HG03565 (cell line): Measurements from ENCODE around the gene KIZ.
"Not testable (repeated sequence)": the region's sequence is repeated elsewhere in the genome, so short reads cannot be mapped to it uniquely, and the experiment has no call there.

Experiments used
- ATAC-seq: cut with Tn5 transposase; IDR thresholded peaks from one replicate; pipeline ENCODE4 v1.9.1; 2021; ENCODE audit warnings: mild to moderate bottlenecking, moderate library complexity; ENCODE audit not compliant: unreplicated experiment

The KIZ gene

GRCh38 chr20:21225215-21225947 is 99.5 kb downstream of the KIZ start:
- no peak for ATAC-seq

DNA sequence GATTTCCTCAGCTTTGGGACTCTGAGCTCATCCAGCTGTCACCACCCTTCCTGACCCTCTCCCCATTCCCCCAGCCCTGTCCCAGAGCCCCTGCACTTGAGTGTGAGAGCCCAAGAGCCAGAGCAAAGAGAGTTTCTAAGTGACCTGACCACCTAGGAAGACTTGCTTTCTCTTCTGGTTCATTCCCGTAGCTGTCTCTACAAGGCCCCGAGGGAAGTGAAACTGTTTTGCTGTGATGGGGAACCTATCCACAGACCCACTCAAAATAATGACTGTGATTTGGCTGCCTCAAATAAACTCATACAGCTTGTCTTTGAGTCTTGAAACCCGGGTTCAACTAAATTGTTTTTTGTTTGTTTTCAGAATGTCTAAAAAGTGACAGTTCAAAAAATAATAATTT is 102.6 kb downstream of the KIZ start:
- peak; percentile 89 for ATAC-seq

DNA sequence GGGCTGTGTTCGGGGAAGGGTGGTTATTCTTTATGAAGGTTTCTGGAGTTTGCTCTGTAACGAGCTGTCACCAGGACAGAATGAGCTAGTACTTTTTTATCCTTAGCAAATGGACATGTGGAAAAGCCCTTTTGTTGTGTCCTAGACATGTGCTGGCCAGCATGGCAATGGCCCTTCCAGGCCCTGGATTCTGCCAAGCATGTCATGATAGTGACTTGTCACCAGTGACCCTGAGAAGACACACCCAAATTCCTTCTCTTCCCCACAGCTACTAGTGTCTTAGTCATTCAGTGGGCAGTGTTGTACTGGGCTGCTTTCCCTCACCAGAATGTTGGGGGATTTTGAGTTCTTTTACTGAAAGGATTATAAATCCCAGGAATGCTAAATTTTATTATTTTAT is 103.3 kb downstream of the KIZ start:
- no peak for ATAC-seq

GRCh38 chr20:21230220-21230619 is 104.3 kb downstream of the KIZ start:
- no peak for ATAC-seq

- no peak for ATAC-seq
Observed at GRCh38 chr20:21230686-21231085, 104.8 kb downstream of the KIZ start.

DNA sequence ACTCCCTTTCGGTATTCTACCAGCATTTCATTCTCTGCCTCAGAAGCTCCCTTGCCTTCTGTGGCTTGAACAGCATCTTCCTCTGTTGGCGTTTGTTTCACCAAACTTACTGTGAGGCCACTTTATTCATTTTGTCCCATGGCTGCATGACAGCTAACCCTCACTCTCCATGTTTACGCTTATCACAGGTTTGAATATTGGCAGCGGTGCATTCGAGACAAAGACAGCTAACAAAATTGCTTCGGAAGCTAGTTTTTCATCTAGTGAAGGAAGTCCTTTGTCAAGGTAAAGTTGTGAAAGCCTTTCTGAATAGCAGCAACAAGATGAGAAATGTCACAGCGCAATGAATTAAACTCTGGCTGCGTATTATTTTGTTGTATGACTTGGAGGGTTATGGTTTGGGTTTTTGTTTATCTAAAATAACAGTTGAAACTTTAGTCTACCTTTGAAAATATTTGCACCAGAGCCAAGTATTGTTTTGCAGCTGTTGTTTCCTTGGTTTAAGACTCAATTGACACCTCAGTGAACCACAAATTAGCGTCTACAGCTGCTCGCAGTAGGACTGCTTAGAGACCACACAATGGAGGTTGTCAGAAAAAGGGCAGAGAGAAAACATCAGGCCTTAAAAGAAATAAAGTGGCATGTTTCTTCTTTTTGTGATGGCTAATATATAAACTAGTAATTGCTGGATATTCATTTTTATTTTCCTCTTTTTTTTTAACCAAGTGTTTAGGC is 106.8 kb downstream of the KIZ start:
- ATAC-seq, result no peak

- ATAC-seq, result no peak
Observed at GRCh38 chr20:21234324-21234723, 108.4 kb downstream of the KIZ start.

- no peak for ATAC-seq
Observed at GRCh38 chr20:21234806-21235483, 109.1 kb downstream of the KIZ start.

- no peak for ATAC-seq
Observed at GRCh38 chr20:21235484-21236445, 109.9 kb downstream of the KIZ start.

- no peak for ATAC-seq
Observed at GRCh38 chr20:21237956-21238799, 112.3 kb downstream of the KIZ start.

DNA sequence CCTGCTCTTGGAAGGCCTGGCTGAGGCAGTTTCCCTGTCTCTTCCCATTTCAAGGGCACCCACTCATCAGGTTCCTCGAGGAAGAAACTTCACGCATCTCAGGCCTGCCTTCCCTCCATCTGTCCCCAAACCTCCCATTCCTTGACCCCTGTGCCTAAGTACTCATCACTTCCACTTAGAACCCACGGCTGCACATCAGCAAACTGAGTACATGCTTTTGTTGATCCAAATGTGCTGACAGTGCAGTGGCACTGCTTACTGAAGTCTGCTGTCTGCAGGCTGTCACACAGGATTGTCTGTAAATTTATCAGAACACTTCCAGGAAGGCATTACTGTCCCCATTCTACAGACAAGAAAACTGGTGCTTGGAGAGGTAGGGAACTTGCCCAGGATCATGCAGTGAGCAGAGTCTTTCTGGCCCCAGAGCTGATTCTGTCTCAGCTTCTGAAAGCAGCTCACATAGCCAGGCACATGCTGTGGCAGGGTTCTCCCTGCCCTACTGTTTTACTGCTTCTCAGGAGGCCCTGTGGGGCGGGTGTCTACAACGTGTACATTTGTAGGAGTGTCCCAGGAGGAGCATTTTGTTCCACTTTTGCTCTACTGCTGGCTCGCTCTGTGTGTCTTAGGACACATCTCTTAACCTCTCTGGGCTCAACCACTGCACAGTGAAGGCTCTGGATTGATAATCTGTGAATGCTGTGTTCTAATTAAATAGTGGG is 113.1 kb downstream of the KIZ start:
- no peak for ATAC-seq

DNA sequence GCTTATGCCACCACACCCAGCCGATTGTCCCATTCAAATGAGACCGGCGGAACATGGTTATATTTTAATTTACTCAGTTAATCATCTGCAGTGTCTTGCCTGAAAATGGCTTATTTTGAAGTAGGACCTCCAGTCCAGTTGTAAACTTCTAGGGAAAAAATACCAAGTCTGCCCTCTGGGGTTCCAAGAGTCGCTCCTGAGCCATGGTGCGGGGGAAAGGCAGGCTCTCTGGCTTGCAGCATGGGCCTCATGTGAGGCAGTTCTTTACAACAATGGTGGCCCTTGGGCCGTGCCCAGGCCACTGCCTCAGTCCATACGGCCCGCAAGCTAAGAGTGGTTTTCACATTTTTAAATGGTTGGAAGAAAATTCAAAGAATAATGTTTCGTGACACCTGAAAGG is 114.5 kb downstream of the KIZ start:
- no peak for ATAC-seq

- no peak for ATAC-seq
Observed at GRCh38 chr20:21241406-21241805, 115.5 kb downstream of the KIZ start.

- ATAC-seq, result no peak
Observed at GRCh38 chr20:21243811-21244210, 117.9 kb downstream of the KIZ start.

GRCh38 chr20:21244808-21245207 is 118.9 kb downstream of the KIZ start:
- no peak for ATAC-seq

- ATAC-seq, result no peak
Observed at GRCh38 chr20:21246161-21246560, 120.3 kb downstream of the KIZ start.

- not testable (repeated sequence) for ATAC-seq
Observed at GRCh38 chr20:21247603-21248095, 121.8 kb downstream of the KIZ start.

DNA sequence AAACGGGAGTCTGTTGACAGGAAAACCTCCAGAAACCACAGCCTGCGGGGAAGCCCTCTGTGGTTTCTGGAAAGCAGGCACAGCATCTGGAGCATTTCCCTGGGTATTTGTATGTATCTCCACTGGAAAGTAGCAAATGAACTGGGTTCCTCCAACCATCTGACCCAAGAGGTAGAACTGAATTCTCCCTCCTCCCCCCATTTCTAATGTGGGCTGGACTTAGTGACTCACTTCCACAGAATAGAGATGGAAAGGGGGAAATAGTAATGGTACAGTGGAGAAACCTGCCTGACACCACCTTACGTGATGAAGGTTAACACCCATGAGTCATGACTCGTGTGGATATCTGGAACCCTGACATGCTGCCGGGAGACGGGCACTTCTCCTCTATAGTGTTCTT is 125.4 kb downstream of the KIZ start:
- ATAC-seq, result no peak

DNA sequence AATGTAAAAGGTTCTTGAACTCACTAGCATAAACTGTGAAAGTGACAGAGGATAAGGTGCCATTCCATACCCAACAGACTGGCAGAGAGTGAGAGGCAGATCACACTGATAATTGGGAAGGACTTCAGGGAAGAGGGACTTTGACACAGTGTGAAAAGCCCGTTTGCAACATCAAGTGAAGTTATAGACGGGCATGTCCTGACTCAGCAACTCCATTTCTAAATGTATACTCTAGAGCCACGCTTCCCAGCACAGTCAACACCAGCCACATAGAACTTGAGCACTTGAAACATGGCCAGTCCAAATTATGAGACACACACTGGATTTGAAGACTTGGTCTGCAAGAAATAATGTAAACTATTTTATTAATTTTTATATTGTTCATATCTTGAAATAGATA is 131.3 kb downstream of the KIZ start:
- ATAC-seq, result no peak
